Stimulated activated CD4-positive, alpha-beta T cell treated with anti-CD3 and anti-CD28 coated beads, Interleukin-15, amount 100 ng/mL, for 48 hours (primary cell): Measurements from ENCODE around the gene G3BP1.
A peak's percentile ranks its signal among the peaks of the same experiment; 100 is the strongest.
"Not testable (repeated sequence)": the region's sequence is repeated elsewhere in the genome, so short reads cannot be mapped to it uniquely, and the experiment has no call there.

ENCODE experiments used
- DNase-seq, 2 donors: peaks; one replicate each; pipeline ENCODE4 v3.0.0-alpha.2; 2020; ENCODE audit warnings: low read depth in 2 of 2

Gene G3BP1

DNA sequence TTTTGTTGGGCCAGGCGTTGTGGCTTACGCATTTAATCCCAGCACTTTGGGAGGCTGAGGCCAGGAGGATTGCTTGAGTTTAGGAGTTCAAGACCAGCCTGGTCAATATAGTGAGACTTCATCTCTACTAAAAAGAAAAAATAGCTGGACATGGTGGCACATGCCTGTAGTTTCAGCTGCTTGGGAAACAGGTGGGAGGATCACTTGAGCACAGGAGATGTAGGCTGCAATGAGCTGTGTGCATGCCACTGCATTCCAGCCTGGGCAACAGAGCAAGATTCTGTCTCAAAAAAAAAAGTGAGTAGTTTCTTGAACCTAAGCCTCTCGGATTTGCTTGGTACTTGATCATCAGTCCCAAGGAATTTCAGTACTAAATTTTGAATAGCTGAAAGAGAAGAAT is 26.9 kb downstream of the G3BP1 start:
- no peak for DNase-seq

DNA sequence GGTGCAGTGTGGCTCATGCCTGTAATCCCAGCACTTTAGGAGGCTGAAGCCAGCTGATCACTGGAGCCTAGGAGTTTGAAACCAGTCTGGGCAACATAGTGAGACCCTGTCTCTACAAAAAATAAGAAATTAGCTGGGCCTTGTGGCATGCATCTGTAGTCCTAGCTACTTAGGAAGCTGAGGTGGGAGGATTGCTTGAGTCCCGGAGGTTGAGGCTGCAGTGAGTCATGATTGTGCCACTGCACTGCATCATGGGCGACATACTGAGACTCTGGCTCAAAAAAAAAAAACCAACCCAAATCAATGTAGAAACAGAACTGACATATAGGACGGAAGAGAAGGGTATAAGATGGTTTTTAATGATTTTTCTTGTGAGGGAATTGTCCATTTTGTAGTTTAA is 27.7 kb downstream of the G3BP1 start:
- DNase-seq, result no peak

DNA sequence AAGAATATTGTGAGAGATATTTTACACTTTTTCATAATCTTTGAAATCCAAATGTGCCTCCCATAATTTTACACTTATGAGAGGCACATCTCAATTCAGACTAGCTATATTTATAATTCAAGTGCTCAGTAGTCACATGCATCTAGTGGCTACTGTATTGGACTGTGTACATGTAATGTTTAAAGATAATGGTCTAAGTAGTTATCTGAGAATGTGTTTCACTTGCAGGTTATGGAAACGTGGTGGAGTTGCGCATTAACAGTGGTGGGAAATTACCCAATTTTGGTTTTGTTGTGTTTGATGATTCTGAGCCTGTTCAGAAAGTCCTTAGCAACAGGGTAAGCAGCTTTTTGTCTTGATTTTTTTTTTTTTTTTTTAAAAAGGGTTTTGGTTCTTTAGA is 28.8 kb downstream of the G3BP1 start:
- no peak for DNase-seq

DNA sequence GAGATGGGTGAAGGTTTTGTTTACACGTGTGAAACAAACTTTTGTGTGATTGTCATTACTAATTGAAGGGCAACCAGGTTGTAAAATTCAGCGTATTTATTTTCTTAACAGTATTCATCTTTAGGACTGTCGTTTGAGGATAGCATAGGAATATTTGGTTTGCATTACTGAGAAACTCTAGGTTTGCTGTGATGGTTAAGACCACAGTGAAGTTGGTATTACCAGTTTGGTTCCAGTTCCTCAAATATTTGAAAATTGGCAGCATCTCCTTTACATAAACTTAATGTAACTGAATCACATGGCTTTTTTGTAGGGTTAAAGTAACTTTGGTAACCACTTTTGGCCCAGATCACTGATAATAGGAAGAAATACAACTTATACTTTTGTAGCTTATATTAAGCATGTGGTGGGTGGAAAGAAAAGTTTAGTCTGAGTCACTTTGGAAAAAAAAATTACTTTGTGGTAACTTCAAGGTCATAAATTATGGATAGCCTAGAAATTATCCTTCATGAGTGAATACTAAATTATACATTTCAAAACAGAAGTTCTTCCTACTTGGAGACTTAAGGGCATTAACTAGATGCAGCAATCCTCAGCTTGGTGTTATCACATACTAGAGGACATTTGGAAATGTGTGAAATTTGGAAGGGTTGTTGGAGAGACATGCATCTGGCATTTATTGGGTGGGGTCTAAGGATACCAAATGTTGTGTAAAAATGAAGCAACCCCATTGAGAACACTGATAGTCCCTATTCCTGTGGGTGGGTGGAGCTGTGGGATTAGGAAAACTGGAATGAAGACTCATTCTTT is 33.9 kb downstream of the G3BP1 start:
- DNase-seq, result no peak

DNA sequence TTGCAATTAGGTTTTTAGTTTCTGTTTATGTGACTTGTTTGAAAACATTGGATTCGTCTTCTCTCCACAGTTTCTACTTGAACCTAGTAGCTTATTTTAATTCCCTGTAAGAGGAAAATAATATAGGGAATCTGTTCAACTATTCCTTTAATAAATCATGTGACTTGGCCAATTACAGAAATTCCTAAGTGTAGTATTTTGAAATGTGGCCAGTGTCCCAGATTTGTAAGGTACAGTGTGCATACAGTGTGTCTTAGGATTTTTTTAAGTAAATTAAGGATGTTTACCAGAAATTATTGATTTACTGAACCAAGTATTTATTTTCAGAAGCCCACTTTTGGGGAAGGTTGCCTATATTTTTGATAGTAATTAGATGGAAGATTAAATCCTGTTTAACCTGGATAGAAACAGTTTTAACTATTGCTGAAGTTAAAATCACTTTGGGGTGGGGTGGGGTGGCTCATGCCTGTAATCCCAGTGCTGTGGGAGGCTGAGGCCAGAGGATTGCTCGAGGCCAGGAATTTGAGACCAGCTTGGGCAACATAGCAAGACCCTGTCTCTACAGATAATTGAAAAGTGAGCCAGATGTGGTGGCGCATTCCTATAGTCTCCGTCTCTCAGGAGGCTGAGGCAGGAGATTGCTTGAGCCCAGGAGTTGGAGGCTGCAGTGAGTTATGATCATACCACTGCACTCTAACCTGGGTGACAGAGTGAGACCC is 36.9 kb downstream of the G3BP1 start:
- no peak for DNase-seq

DNA sequence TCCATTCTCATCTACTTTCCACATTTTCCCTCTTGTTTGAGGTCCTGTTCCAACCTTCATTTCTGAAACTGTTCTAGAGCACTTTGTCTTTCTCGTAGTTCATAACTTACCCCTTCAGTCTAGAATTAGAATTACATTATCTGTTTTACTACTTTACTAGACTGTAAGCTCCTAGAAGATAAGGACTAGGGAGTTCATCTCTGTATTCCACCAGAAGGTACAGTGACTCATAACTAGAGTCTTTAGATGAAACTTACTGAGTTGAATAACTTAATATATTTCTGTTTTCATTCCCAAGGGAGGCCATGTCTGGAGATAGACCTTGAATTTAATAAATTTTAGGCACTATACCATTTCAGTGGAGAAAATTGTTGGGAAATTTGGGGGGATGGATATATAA is 38.7 kb downstream of the G3BP1 start:
- no peak for DNase-seq

DNA sequence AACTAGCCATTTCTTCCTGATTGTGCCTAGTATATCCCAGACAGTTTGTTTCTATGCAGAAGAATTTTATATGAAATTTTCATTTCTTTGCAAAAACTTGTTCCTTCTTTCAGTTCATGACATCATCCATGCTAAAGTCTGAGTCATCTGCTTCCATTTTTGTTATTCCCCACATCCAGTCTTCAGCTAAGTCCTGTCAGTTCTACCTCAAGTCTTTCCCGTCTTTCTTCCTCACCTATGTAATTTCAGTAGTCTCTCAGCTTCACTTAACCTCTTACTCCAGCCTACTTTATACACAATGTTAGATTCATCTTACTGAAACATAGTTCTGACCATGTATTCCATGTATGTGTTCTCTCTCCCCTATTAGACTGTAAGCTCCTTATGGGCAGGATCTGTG is 39.1 kb downstream of the G3BP1 start:
- no peak for DNase-seq

DNA sequence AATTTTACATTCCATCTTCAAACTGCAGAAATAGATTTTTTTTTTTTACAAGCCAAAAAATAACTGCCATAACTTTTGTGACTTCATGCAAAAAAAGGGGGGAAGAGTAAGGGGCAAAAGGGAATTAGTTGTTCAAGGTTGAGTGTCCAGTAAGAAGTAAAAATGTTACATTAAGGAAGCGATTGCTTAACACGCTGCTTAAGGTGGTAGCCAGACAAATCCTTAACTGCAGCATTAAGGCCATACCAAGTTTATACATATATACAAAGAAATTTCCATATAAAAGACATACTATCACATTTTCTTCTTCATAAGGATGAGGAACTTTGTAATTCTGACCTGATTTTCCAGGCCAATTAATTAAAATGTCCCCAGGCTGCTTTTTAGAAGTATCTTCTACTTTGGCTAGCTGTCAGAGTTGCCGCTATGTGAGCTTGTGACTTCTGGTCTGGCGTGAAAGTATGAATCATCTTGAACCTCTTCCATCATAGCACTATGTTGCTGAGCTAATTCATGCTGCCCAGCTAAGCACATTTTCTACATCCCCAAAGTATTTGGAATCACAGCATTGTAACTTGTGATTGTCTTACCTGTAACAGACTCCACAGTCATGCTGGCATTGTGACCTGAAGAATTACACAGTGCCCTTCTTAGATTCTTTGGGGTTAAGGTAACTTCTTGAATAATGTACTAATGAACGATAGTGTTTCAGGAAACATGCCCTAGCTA is 40.0 kb downstream of the G3BP1 start:
- DNase-seq, result no peak

DNA sequence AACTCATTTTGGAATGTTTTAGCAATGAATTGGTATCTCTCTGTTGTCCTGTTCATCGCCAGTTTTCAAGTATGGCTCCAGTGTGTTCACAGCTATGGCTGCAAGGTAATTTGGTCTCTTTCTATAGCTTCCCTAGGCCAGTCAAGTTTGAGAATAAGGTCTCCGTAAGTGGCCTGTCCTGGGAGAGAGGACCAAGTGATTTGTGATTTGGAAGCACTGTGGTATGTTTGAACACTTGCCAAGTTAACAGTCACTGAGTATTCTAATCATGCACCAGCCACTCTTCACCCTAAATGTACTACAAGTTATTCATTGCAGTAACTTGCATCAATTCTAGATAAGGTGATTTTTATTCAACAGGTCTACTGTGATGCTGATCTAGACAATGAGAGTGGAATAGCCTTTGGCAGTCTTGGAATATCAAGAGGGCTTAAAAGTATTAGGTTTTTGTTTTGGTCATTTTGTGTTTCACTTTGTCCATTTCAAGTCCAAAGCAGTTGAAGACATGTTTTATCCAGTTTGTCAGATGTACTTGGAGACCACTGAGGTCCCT is 41.1 kb downstream of the G3BP1 start:
- no peak for DNase-seq

DNA sequence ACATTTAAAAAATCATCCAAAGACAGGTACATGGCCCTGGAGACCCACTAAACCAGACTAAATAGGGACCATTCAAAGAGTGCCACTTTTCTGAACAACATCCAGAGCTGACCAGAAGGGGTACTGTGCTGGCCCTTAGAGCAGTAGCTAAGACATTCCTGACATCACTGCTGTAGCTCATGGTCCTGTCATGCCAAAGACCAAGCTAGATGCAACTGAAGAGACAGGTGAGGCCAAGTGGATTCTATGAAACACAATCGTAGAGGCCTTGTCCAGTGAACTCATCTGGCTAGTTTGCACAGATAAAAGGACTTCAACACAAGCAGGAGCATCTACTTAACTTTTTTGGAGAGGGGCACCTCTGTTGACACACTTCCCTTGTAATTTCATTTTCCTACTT is 43.3 kb downstream of the G3BP1 start:
- DNase-seq, result no peak

DNA sequence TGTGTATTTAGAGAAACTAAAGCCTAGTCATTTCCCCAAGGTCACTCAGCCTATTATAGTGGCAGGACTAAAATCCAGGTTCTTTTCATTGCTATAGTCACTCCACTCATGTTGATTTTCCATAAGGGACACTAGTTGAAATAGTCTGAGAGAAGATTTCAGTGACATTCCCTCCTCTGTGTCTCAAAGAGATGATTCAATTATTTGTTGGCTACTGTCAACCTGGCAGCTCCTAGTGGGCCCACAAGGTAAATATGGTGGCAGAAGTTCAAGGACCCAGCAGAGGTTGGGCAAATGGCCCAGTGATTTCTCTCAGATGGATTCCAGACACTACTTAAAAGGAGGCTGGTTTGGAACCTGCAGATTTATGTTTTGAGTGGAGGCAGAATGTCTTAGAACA is 48.1 kb downstream of the G3BP1 start:
- no peak for DNase-seq

DNA sequence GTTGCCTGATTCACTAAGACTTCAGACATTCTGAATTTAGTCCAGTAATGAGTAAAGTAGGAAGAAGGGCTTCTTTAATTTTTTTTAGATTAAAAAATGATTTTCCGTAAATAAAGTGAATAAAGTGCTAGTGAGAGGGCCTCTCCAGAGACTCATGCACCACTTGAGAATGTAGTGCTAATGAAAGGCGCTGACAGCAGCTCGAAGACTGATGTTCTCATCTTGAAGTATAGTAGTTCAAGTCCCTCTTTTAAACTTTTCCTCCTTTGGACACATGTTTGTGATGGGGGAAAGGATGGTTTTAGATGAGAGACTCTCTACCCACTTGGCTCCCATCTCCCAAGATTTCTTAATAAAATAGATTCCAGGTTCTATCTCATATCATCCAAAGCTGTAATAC is 48.5 kb downstream of the G3BP1 start:
- no peak for DNase-seq

DNA sequence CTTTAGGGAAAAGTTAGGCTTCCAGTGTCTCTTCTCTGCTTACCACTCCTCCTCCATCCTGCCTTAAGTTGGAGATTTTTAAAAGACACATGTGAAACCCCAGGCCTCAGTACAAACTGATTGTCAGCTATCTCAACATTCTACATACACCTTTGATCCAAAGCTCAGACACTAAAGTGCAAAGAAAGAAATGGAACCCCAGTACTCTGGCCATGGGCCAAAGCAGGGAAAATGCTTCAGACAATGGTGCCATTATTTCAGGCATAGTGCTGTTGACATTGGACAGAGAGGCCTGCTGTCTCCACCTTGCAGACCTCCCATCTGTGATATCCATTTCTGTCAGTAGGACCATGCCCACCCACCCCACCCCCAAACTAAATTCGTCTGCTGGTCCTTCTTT is 49.1 kb downstream of the G3BP1 start:
- no peak for DNase-seq

DNA sequence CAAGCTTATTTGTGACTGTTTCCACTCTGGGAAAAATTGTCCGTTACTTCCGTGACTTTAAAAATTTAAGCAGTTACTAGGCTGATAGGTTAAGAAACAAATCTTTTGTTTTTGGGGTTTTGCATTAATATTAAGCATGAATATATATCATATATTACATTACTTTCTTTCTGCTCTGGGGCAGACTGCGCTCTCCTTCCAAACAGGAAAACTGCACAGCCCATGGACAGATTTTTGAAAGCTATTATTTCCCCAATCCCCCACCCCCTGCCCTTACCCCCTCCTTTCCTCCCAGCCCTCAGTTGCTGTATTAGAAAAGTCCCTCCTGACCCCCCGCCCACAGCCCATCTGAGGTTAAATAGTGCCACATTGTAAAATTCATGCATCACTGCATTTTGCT is 50.4 kb downstream of the G3BP1 start:
- no peak for DNase-seq

DNA sequence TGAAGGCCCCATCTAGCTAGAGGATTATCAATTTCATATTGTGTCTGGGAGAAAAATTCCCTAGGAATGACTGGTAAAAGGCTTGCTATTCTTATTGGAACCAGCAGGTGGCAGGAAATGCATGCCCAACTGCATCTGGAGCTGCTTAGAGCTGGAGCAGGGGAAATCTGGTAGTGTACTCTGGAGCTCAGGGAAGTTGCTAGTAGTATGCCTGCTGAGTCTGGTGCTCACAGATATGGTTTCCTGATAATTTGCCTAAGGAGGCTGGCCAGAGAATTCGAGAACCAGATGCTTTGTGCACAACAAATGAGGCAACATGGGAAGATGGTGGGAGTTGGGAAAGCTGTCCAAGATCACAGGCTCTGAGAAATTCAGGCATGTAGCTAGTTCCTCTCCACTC is 53.7 kb downstream of the G3BP1 start:
- peak in 1 of 2 donors; percentile 16 for DNase-seq

DNA sequence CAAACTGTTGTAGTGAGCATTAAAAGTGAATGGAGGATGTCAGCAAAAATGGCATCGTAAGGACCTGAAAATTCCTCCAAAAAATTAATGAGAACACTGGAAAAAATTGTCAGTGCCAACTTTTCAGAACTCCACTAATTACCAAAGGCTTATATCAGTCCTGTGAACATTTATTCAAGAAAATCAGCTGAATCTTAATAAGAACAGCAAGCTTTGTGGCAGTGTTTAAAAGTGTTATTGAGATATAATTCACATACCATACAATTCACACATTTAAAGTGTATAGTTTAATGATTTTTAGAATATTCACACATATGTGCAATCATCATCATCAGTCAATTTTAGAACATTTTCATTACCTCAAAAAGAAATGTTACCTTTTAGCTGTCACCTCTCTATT is 57.6 kb downstream of the G3BP1 start:
- DNase-seq, result no peak

DNA sequence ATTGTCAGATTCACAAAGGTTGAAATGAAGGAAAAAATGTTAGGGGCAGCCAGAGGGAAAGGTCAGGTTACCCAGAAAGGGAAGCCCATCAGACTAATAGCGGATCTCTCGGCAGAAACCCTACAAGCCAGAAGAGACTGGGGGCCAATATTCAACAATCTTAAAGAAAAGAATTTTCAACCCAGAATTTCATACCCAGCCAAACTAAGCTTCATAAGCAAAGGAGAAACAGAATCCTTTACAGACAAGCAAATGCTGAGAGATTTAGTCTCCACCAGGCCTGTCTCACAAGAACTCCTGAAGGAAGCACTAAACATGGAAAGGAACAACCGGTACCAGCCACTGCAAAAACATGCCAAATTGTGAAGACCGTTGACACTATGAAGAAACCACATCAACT is 61.1 kb downstream of the G3BP1 start:
- not testable (repeated sequence) for DNase-seq

DNA sequence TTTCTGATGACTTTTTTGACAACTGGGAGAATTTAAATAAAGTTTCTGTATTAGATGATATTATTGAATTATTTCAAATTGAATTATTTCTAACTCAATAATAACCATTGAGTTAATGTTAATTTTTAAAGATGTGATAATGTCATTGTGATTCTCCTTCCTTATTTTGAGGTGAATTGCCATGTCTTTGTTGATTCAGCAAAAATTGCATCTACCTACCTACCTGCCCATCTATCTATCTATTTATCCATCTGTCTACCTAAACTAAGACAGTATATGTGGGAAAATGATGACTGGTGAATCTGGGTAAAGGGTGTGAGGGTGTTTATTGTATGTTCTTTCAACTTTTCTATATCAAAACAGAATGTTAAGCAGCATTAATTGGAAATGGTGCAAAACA is 75.0 kb downstream of the G3BP1 start:
- no peak for DNase-seq

DNA sequence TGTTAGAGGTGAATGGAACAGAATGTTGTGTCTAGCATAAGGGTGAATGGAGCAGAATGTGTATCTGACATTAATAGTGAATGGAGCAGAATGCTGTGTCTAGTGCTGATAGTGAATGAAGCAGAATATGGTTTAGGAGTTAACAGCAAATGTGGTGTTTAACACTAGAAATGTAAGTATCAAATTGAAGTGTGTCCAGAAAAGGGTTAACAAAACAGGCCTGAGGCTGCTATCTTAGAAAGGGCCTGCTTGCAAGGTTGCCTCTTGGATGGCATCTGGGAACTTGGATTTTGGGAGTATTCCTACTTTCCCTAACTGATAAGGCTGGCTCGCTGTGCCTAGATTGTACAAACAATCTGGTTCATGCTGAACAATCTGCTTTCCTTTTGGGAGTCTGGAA is 76.1 kb downstream of the G3BP1 start:
- no peak for DNase-seq

DNA sequence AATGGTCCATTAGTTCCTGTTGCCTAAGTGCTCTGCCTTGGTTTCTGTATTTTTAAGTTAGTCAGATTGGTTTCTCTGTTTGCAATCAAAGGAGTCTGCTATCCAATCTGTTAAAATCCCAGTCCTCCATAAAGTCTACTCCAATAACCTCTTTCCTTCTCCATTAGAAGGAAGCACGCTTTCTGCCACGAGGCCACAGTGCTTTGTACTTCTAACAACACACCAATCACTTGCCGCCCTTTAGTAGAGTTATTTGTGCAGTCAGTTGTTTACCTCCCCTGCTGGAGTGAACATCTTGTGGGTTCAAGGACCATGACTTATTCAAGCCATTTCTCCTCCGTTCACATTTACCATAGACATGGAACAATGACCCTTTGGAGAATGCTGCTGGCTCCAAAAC is 83.9 kb downstream of the G3BP1 start:
- DNase-seq, result no peak

DNA sequence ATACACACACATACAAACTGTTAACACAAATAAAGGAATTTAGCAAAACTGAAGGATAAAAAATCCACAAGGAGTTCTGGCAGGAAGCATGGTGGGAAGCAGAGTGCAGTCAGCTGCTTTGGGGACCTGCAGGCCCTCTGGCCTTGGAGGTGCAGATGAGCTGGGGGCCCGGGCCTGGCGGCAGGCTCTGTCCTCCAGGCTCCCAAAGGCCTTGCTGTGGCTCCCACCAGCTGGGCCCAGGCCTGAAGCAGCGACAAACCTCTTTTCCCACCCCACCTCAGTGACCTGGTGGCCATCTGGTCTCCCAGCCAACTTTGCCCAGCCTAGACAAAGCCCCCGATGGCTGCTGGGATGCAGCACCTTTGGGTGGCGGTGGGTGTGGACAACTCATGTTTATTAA is 85.1 kb downstream of the G3BP1 start:
- DNase-seq, result no peak

DNA sequence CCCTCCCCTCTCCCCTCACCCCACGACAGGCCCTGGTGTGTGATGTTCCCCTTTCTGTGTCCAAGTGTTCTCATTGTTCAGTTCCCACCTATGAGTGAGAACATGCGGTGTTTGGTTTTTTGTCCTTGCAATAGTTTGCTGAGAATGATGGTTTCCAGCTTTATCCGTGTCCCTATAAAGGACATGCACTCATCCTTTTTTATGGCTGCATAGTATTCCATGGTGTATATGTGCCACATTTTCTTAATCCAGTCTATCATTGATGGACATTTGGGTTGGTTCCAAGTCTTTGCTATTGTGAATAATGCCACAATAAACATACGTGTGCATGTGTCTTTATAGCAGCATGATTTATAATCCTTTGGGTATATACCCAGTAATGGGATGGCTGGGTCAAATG is 89.1 kb downstream of the G3BP1 start:
- not testable (repeated sequence) for DNase-seq
